ENCODE results near the gene CACNA1D.

GRCh38 chr3:53813229-53813628 is 318.8 kb downstream of the CACNA1D start:
- TF ChIP-seq CTCF (IDR thresholded peaks at IDR 0.05) (no peak), POLR2A (IDR thresholded peaks at IDR 0.05) (no peak)

Measured in body of pancreas (tissue), 4 donors.